Gastroesophageal sphincter (tissue), 4 donors: ENCODE results near the gene TMEM217. TPM values are rescaled to one million over a fixed set of nuclear protein-coding genes. Genes with fewer than 3 reads are reported as not detected.

ENCODE experiments used
- ATAC-seq: fragments of 150-250 bp; one replicate; pipeline ENCODE4 v1.9.1; 2016; ENCODE audit warnings: mild to moderate bottlenecking, moderate library complexity
- H3K27ac ChIP-seq, 4 donors: fragments of 200-600 bp; sonication (generic) in 3 of 4; 1 replicate in 3 of 4; 2 replicates in 1 of 4; pipeline ENCODE4 v1.5.1; 2016 to 2019
- H3K27me3 ChIP-seq: fragments of 200-600 bp; sonication (generic); one replicate; pipeline ENCODE4 v1.5.1; 2019
- H3K36me3 ChIP-seq, 2 donors: fragments of 200-600 bp; sonication (generic); one replicate each; pipeline ENCODE4 v1.5.1; 2019; ENCODE audit warnings: control low read depth in 1 of 2
- H3K4me1 ChIP-seq, 3 donors: fragments of 200-600 bp; sonication (generic); 1 replicate in 2 of 3; 2 replicates in 1 of 3; pipeline ENCODE4 v1.5.1; 2016 to 2019; ENCODE audit warnings: control low read depth in 2 of 3
- H3K4me3 ChIP-seq, 2 donors: fragments of 200-600 bp; sonication (generic); one replicate each; pipeline ENCODE4 v1.5.1; 2019; ENCODE audit warnings: mild to moderate bottlenecking in 1 of 2, moderate library complexity in 1 of 2
- H3K9me3 ChIP-seq, 3 donors: fragments of 200-600 bp; sonication (generic); one replicate each; pipeline ENCODE4 v1.5.1; 2017 to 2019; ENCODE audit warnings: control low read depth in 2 of 3
- CTCF ChIP-seq, 4 experiments: fragments of 200-600 bp in 2 of 4; fragments of 450-650 bp in 2 of 4; sonication (generic) in 1 of 4; IDR thresholded peaks; one replicate each; pipeline ENCODE4 v1.5.1; 2017 to 2019; ENCODE audit warnings: antibody characterized with exemption in 4 of 4, mild to moderate bottlenecking in 2 of 4, moderate library complexity in 2 of 4
- EP300 ChIP-seq: sonication (generic); formaldehyde crosslinking; IDR thresholded peaks from one replicate; pipeline ENCODE4 v1.6.1; 2017; ENCODE audit warnings: antibody characterized with exemption, mild to moderate bottlenecking
- POLR2A ChIP-seq, 2 donors: fragments of 450-650 bp; IDR thresholded peaks; one replicate each; pipeline ENCODE4 v1.6.1; 2017; ENCODE audit warnings: antibody characterized with exemption in 2 of 2, mild to moderate bottlenecking in 2 of 2, moderate library complexity in 1 of 2
- POLR2AphosphoS5 ChIP-seq: sonication (generic); formaldehyde crosslinking; IDR thresholded peaks from one replicate; pipeline ENCODE4 v1.6.1; 2017; ENCODE audit warnings: antibody characterized with exemption
- WGBS, 2 donors: methylation state at CpG; one replicate each; pipeline ENCODE4 v1.1.5; 2018; ENCODE audit warnings: low coverage in 1 of 2; 5-methylcytosine and 5-hydroxymethylcytosine counted together
- total RNA-seq, 4 donors: library from RNA; depleted of rRNA; stranded (reverse); fragments of >200 nt; gene quantifications; one replicate each; pipeline ENCODE4 v1.1.0, GENCODE V29; 2016

The TMEM217 gene
- total RNA-seq, 4 donors from 2014 or later = 0.40 TPM; not detected in 3

- no peak for TF ChIP-seq CTCF (IDR thresholded peaks at IDR 0.05)
- TF ChIP-seq EP300 = no peak
- TF ChIP-seq POLR2A (IDR thresholded peaks at IDR 0.05) = no peak
- TF ChIP-seq POLR2AphosphoS5 = no peak
- Histone ChIP-seq H3K36me3 (peaks cover 0 to 77% of the 10 kb centered on the region in 2 donors), H3K4me1 (peaks cover 6 to 40% (median 17%) of the 10 kb centered on the region in 3 donors), H3K9me3 (no peaks in the 10 kb centered on the region), H3K27me3 (no peaks in the 10 kb centered on the region), H3K27ac (peak overlapping the region in 3 of 4 donors; percentile 56 to 80 (median 76)), H3K4me3 (no peak overlapping the region)
- no peak for ATAC-seq
- WGBS, 2 donors = 60 to 86% methylated on average over 1 of the region's 4 CpGs
Observed at GRCh38 chr6:37284781-37285180, 26.8 kb upstream of the TMEM217 start.

GRCh38 chr6:37283671-37284151 lies 25.8 kb upstream of the TMEM217 start:
- Histone ChIP-seq H3K27ac (peak overlapping the region; percentile 56 to 80 (median 72)), H3K4me1 (peaks cover 6 to 45% (median 19%) of the 10 kb centered on the region in 3 donors), H3K4me3 (no peak overlapping the region), H3K27me3 (no peaks in the 10 kb centered on the region), H3K36me3 (peaks cover 0 to 71% of the 10 kb centered on the region in 2 donors), H3K9me3 (no peaks in the 10 kb centered on the region)
- TF ChIP-seq CTCF (IDR thresholded peaks at IDR 0.05) = no peak
- TF ChIP-seq POLR2A (IDR thresholded peaks at IDR 0.05) = no peak
- peak; percentile 93 for TF ChIP-seq POLR2AphosphoS5
- no peak for TF ChIP-seq EP300
- peak; percentile 91 for ATAC-seq
- WGBS, 2 donors = 7 to 8% methylated on average over 2 of the region's 3 CpGs

- Histone ChIP-seq H3K9me3 (no peaks in the 10 kb centered on the region), H3K4me3 (no peak overlapping the region), H3K27me3 (no peaks in the 10 kb centered on the region), H3K4me1 (peaks cover 6 to 45% (median 19%) of the 10 kb centered on the region in 3 donors), H3K27ac (peak overlapping the region; percentile 56 to 80 (median 72)), H3K36me3 (peaks cover 0 to 67% of the 10 kb centered on the region in 2 donors)
- ATAC-seq = no peak
- WGBS, 2 donors = 17 to 50% methylated on average over 1 to 3 of the region's 3 CpGs
- TF ChIP-seq POLR2A (IDR thresholded peaks at IDR 0.05) (no peak), CTCF (IDR thresholded peaks at IDR 0.05) (no peak), POLR2AphosphoS5 (no peak), EP300 (no peak)
Observed at GRCh38 chr6:37283268-37283667, 25.3 kb upstream of the TMEM217 start.

- no peak for ATAC-seq
- no peaks in the 10 kb centered on the region for H3K27me3 ChIP-seq
- no CpG with 5 or more reads among the region's 2 CpGs for WGBS, 2 donors
- H3K9me3 ChIP-seq = no peaks in the 10 kb centered on the region
- no peak overlapping the region for H3K4me3 ChIP-seq
- peaks cover 0 to 58% of the 10 kb centered on the region in 2 donors for H3K36me3 ChIP-seq
- TF ChIP-seq CTCF (IDR thresholded peaks at IDR 0.05) (no peak), POLR2A (IDR thresholded peaks at IDR 0.05) (no peak), EP300 (no peak), POLR2AphosphoS5 (no peak)
- peak overlapping the region; percentile 56 to 80 (median 72) for H3K27ac ChIP-seq
- H3K4me1 ChIP-seq = peaks cover 6 to 45% (median 19%) of the 10 kb centered on the region in 3 donors
Observed at GRCh38 chr6:37282371-37282770, 24.4 kb upstream of the TMEM217 start.

- no peak for ATAC-seq
- peaks cover 6 to 45% (median 19%) of the 10 kb centered on the region in 3 donors for H3K4me1 ChIP-seq
- no peak for TF ChIP-seq POLR2AphosphoS5
- TF ChIP-seq EP300 = no peak
- TF ChIP-seq POLR2A (IDR thresholded peaks at IDR 0.05) = no peak
- TF ChIP-seq CTCF (IDR thresholded peaks at IDR 0.05) = no peak
- 86 to 88% methylated on average over 6 to 7 of the region's 8 CpGs for WGBS, 2 donors
- H3K27ac ChIP-seq = peak overlapping the region in 1 of 4 donors; percentile 10
- no peaks in the 10 kb centered on the region for H3K27me3 ChIP-seq
- peaks cover 0 to 37% of the 10 kb centered on the region in 2 donors for H3K36me3 ChIP-seq
- no peak overlapping the region for H3K4me3 ChIP-seq
- no peaks in the 10 kb centered on the region for H3K9me3 ChIP-seq
Observed at GRCh38 chr6:37280162-37280887, 22.4 kb upstream of the TMEM217 start.
